ACHN (cell line): ENCODE results near the gene MPHOSPH10.
"Not testable (repeated sequence)": the region's sequence is repeated elsewhere in the genome, so short reads cannot be mapped to it uniquely, and the experiment has no call there.

Experiments used
- DNase-seq: peaks from one replicate; pipeline ENCODE4 v3.0.0-alpha.2; 2015
- in situ Hi-C: cut with HindIII; loops from 2 replicates; pipeline ENCODE4 v1.10.0; 2017; ENCODE audit warnings: low sequenced_read_pairs, low pct_ligation_motif_present, low pct_unique_long_range_greater_than_20kb

Gene MPHOSPH10

DNA sequence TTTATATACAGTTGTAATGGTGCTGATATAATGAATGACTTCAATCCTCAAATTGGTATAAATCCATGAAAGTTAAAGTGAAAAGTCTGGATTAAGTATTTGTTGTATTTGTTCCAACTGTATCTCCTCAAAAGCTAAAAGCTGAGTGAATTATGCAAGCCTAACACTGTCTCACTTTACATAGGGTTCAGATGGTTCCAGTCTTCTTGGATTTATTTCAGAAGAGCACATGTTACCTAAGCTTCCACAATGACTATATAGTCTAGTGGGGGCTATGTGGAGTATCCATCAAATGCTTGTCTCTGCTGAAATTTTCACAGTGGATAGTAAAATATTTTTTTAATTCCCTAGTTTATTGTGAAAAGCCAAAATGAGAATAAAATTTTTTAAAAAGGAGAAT is 13.4 kb upstream of the MPHOSPH10 start:
- in situ Hi-C loops: no loop called here
- DNase-seq: no peak

DNA sequence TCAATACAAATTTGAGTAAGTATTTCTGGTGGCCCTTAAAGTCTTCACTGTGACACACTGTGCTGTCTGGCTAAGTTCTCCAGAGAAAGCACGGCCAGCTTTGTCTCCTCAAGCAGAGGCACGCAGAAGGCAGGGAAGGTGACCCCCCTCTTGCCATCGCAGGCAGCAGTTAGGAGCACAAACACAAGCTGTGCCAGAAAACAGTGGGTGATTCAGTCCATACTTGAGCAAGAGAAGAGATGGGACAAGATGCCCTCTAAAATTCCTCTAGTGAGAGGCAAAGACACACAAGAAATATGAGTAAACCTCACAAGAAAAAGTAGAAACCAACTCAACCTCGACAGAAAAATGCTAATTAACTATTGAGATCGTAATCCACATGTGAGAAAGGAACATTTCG is 10.2 kb upstream of the MPHOSPH10 start:
- in situ Hi-C loops: no loop called here
- no peak for DNase-seq

DNA sequence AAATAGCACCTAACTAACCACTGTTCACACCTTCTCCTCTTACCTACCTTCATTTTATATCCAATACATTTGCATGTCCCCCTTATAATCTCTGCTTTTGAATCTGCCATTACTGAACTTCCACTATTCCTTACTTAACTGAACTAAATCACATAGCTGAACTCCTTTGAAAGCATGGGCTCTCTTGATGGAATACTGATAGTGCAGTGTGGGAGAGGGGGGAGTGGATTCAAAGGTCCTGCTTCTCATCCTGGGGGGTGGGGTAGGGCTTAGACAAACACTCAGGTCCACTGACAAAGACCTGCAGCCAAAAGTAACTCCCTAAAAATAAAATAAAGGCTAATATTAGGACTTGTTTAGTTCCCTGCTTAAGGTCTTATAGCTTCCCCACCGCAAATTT is 9.0 kb upstream of the MPHOSPH10 start:
- DNase-seq: no peak
- in situ Hi-C loops: no loop called here

DNA sequence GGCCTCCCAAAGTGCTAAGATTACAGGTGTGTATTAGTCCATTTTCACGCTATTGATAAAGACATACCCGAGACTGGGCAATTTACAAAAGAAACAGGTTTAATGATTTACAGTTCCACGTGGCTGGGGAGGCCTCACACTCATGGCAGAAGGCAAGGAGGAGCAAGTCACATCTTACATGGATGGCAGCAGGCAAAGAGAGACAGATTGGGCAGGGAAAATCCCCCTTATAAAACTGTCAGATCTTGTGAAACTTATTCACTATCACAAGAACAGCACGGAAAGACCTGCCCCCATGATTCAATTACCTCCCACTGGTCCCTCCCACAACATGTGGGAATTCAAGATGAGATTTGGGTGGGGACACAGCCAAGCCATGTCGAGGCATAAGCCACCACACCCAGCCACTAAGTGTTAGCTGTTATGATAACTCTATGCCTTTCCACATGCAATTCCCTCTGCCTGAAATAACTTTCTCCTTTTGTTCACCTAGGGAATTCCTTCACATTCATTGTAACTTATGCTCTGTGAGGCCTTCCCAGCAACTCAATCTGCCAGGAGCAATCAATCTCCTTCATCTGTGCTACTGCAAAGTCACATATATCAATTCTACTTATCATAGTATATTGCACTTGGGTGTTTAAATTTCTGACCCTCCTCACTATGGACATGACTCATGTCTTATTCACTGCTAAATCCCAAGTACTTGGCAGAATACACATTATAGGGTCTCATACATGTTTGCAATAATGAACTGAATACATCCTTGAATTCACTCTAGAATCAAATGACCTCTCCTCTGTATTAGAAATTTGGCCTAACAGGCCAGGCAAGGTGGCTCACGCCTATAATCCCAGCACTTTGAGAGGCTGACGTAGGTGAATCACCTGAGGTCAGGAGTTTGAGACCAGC is 7.8 kb upstream of the MPHOSPH10 start:
- DNase-seq: no peak
- in situ Hi-C loops: no loop called here

DNA sequence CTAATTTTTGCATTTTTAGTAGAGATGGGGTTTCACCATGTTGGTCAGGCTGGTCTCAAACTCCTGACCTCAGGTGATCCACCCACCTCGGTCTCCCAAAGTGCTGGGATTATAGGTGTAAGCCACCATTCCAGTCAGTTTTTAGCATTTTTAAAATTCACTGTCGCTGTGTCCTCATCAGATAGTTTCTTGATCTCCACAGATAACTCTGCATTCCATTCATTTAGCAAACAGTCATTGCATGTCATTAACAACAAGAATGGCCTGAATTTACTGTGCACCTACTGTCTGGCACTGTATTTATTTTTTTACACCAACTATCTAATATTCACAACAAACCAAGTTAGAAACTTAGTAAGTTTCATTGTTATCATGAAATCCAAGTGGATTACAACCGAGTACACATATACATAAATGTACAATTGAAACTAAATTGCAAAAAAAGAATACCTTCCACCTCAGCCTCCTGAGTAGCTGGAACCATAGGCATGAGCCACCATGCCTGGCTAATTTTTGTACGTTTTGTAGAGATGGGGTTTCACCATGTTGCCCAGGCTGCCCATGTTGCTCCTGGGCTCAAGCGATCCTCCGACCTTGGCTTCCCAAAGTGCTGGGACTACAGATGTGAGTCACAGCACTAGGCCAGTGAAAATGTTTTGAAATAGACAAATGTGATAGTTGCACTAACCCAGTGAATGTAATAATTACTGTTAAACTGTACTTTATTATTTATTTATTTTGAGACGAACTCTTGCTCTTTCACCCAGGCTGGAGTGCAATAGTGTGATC is 4.7 kb upstream of the MPHOSPH10 start:
- in situ Hi-C loops: no loop called here
- DNase-seq: no peak

DNA sequence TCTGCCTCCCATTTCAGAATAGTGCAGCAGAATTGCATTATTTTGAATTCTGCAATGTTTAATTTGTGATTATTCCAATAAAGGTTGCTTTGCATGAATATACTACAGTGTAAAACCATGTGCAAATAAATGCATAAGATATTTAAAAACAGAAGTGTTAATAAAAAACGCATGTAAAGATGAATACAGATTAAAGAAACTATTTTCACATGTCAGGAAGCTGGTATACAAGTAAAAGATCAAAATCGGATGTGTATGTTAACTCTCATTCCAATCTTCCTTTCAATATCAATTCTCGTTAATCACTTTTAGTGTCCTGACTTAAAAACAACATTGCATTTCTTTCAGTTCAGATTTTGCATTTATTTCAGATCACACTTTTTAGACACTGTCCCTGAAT is 3.5 kb upstream of the MPHOSPH10 start:
- no peak for DNase-seq
- in situ Hi-C loops: no loop called here

DNA sequence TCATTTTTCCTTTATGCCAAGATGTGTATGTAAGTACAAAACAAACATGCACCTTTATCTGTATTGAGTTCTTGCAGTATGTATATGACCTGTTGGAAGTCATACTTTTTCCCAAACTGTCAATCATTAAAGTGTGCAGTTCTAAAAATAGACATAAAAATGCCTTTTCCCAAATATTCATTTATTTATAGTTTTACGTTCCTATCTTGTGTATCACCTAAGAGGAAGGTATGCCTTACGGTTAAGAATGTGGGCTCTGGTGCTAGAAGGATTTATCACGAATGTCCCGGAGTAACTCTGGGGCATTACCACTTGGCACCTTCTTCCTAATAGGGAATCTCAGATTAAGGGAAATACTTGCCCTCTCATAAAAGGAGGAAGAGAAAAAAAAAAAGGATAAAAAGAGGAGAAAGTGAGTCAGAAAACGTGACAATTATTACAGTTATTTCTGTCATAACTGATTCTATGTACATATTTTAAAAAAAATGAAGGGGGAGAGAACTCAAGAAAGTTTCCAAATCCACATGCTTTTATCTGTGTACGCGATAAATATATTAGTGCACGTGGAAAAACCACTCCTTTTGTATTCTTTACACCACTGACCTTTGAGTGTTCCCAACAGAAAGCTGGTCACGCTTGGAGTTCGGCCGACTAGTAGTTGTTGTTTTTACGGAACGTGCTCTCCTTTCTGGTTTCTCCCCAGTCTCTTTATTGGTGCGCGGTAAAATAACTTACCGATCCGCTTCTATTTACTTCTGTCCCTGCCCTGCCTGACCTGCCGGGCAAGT is 1.1 kb upstream of the MPHOSPH10 start:
- in situ Hi-C loops: no loop called here
- DNase-seq: peak; percentile 25

DNA sequence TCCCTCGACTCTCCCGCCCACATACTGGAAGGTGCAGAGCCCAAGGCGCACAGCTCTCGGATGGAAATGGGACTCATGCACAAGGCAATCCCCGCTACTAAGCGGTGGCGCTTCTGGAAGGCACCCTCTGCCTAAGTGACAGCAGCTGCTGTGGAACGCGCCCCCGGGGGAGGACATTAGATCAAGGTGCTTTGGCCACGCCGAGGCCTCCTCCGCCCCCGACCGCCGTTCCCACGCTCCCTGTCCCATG is 607 bp upstream of the MPHOSPH10 start:
- no peak for DNase-seq
- in situ Hi-C loops: no loop called here

DNA sequence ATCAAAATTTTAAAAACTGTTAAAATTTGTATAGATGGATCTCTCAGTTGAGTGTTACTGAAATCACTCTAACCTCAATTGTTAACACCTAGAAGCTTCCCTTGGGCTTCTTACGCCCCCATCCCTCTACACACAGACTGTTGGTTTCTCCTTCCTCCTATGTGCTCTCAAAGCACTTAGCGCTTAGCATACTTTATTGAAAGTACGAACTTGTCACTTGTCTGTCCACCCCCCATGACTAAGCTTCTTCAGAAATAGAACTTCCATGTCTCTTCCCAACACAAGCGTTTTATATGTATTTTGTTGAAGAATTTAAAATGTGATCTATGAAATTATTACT is 441 bp downstream of the MPHOSPH10 start:
- DNase-seq: peak; percentile 20
- in situ Hi-C loops: no loop called here

DNA sequence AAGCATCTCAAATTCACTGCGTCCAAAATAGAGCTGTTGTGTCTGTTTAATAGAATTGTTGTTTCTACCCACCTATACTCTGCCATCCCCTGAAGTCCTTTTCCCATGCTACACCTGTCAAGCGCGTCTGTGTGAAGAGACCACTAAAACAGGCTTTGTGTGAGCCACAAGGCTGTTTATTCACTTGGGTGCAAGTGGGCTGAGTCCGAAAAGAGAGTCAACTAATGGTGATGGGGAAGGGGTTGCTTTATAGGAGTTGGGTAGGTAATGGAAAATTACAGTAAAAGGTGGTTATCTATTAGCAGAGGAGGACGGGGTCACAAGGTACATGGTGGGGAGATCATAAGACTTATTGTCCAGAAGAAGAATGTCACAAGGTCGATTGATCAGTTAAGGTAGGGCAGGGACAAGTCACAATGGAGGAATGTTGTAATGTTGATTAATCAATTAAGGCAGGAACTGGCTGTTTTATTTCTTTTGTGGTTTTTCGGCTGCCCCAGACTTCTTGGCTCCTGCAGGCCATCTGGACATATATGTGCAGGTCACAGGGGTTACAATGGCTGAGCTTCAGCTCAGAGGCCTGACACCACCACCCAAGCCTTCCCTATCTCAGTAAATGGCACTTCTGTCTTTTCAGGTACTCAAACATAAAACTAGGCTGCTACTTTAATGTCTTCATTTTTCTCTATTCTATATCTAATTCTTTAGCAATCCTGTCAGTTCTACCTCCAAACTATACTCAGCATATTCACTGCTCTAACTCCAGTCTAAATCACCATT is 1.1 kb downstream of the MPHOSPH10 start:
- in situ Hi-C loops, DNase-seq: not testable (repeated sequence)

DNA sequence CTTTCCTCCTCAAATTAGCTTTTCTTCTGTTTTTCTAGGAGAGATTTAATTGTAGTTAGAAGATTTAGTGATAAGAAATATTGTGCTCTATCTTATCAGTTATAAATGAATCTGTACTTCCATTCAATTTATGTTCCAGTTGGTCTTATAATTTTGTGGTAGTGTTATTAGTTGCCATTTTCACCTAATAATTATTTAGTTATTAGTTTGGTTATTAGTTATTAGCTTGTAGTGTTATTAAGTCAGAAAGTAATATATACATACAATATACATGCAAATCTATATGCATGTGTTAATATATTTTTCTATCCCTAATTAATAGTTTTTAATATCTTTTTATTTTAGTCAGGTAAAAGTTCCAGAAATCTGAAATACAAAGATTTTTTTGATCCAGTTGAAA is 3.2 kb downstream of the MPHOSPH10 start:
- in situ Hi-C loops: no loop called here
- no peak for DNase-seq

DNA sequence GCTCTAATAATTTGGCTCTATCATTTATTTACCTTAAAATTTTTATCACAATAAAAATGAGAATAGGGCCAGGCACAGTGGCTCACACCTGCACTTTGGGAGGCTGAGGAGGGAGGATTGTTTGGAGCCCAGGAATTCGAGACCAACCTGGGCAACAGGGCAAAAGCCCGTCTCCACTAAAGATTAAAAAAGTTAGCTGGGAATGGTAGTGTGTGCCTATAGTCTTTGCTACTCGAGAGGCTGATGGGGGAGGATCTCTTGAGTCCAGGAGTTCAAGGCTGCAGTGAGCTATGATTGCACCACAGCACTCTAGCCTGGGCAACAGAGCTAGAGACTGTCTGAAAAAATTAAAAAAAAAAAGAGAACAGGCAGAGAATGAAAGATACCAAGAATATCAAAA is 5.7 kb downstream of the MPHOSPH10 start:
- DNase-seq: no peak
- in situ Hi-C loops: no loop called here

DNA sequence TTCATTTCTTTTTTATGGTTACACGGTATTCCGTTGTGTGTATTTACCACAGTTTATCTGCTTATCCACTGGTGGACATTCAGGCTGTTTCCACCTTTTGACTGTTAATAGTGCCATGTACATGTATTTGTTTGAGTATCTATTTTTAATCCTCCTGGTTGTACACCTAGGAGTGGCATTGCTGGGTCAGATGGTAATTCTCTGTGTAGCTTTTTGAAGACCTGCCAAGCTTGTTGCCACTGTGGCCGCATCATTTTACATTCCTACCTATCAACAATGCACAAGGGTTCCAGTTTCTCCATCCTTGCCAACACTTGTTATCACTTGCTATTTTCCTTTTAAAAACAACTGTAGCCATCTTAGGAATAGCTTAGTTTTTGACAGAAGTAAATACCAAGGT is 13.3 kb downstream of the MPHOSPH10 start:
- no peak for DNase-seq
- in situ Hi-C loops: no loop called here

DNA sequence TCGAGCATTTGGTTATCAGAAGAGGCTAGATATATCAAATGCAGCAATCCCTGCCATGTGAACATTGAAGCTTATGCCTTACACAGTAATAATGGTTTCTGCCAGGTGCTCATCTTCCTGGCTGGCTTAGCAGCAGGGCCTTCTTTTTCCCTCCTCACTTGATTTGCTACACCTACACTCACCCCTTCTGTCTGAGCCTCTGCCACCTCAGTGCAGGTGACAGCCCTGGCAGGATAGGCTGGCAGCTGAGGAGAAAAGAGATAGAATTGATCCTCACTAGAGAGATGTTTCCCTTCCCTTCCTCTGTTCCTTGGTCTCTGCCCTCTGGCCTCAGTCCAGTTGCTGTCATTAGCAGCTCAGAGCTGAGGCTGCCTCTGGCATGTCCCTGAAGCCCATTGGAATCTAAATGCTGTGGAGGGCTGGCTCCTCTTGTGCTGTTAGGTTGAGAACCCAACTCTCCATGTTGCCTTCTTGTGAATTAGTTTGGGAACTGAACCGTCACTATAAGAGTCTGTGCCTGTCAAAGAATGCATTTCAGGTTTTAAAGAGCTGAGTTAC is 18.2 kb downstream of the MPHOSPH10 start:
- in situ Hi-C loops: no loop called here
- no peak for DNase-seq

DNA sequence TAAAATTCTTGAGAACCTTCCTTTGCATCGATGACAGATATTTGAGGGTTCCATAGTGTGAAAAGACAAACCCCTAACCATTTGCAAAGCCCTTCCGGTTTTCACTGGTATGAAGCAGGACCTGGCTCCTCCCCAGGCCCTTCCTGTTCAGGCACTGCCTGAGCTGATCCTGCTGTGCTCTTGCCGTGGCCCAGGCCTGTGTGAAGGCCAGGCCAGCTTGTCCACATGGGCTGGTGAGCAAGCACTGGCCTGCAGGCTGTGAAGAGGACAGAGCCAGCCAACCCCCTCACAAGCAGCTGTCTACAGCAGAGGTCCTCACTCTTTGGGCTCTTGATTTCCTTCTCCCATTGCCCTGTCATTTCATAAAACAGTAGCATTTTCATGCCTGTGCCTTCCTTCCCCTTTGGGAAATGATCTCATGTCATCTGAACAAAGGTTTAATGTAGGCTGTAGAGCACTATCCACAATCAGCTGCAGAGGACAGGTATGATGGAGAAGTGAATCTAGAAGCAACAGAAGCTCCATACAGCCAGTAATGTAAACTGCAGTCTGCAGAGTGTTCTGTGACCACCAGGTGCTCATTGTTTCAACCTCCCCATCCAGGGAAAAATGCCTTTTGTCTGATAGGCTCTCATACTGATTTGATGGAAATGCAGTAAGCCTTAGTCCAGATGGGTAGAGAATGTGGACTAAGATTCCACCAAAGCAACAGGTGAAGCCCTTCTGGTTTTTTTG is 19.8 kb downstream of the MPHOSPH10 start:
- in situ Hi-C loops: no loop called here
- DNase-seq: no peak

DNA sequence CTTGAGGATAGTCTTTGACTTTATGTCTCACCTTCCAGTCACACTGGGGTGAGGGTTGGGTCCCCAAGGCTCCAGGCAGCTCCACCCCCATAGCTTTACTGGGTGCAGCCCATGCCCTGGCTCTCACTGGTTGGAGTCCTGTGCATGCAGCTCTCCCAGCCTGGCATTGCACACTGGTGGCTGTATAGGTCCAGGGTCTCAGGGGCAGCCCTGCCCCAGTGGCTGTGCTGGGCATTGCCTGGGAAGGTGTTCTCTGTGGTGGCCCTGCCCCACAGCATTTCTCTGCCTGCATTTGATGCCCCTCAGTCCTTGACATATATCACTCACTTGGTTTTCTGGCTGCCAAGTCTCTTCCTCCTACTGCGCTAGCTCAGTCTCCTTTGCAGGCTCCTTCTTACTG is 21.2 kb downstream of the MPHOSPH10 start:
- in situ Hi-C loops: no loop called here

DNA sequence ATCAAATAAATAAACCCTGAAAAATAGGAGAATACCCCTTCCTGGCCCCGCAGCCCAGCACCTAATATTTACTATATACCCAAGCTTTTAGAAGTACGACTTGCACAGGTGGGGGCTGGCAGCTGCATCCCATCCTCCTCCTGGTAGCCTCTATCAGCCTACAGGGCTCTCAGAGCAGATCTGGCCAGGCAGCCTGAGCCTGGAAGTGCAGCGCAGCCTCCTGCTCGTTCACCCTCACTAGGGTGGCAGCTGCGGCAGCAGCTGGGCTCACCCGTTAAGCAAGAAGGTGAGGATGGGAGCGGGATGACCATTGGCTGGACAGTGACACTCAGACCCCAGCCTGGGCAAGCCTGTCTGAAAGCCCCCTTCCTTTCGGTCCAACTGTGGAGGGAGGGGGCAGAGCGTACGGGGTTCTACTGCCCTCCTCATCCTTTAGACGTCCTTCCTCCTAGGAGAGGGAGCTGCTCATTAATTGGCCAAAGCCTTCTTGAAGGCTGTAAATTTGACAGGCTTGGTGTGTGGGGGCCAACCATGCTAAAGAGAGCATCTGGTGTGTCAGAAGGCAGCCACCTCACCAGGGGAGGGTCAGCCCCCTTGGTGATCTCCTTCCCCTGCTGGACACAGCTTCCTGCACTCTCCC is 23.3 kb downstream of the MPHOSPH10 start:
- no peak for DNase-seq
- in situ Hi-C loops: no loop called here

More for the DNA sequence above, 21.2 kb downstream of the MPHOSPH10 start:
- no peak for DNase-seq
